ENCODE results near the gene SYCN.

Gene SYCN

DNA sequence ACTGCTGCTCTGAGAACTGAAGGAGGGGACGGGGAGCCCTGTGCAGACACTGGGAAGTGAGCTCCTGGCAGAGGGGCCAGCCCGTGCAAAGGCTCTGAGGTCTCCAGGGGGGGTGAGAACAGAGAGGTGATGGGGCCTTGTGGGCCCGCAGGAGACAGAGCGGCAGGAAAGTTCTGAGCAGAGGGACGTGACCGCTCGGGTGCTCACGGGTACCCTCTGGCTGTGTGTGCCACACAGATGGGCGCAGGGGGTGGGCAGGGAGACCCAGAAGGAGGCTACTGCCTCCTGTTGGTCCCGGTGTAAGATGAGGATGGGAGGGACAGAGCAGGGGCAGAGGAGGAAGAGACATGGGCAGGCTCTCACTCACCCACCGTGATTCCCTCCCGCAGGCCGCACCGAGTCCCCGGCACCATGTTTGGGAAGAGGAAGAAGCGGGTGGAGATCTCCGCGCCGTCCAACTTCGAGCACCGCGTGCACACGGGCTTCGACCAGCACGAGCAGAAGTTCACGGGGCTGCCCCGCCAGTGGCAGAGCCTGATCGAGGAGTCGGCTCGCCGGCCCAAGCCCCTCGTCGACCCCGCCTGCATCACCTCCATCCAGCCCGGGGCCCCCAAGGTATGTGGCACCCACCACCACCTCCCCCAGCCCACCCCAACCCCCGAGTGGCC is 34.8 kb downstream of the SYCN start:
- DNase-seq: no peak

- DNase-seq: no peak
Measured at GRCh38 chr19:39168258-39169142, 35.6 kb downstream of the SYCN start.

DNA sequence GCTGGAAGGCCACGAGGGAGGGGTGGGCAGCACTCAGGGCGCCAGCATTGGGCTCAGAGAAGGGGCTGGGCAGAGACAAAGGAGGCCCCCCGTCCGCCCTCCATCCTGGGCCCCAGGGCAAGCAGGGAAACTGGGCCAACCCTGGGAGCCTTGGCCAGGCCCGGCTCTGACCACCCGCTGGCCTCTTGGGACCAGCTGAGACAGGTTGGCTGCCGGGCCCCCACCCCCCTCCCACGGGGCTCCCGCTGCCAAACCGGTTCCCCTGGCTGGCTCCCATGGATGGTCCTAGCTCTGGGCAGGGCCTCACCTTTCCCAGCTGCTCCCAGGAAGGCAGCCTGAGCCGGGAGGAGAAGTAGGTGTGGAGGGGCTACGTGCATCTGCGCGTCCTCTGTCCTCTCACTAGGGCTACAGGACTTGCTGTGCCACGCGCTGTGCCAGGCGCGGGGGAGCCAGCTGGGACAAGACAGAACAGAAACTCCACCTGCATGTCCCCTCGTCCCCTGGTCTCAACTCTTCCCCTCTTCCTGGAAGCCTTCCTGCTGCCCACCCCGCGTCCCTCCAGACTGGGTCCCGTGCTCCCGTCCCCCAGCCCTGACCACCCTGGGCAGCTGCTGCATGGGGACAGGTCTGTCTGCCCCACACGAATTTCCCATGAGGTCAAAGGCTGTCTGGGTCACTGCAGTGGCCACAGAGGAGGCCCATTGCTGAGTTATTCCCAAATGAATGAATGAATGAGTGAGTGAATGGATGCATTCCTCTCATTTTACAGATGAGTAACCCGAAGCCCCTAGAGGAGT is 36.4 kb downstream of the SYCN start:
- no peak for DNase-seq

DNA sequence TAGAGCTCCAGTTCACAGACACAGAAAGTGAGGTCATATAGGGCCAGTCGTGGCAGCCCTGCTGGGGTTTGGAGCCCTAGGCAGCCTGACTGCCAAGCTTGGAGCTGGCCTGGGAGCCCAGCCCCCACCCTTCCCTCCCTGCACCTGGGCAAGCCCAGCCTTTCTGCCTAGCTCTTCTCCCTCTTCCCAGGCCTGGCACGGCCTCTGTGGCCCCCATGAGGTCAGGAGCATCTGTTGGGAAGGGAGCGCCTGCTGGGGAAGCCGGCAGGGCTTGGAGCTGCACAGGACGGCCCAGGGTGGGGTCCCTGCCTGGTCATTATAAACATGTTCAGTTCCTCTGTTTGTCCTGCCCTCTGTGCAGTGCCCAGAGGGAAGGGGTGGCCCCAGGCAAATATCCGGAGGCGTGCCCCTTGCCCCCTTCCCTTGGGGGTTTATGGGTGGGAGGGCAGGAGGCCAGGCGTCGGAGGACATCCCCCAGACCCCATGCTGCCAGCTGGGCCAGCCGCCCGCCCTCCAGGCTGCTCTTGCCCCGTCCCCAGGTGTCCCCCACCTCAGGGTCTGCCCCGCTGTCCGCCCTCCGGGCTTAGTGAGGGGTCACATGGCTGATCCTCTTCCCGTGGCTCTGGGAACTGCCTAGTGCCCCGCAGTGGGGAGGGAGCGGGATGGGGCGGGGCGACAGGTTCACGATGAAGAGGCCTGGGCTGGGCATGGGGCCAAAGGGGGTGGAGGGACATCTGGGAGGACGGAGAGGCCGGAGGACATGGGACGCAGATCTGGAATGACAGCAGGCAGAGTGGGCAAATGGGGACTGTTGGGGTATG is 37.3 kb downstream of the SYCN start:
- no peak for DNase-seq

- no peak for DNase-seq
Measured at GRCh38 chr19:39165857-39166256, 38.2 kb downstream of the SYCN start.

- no peak for DNase-seq
Measured at GRCh38 chr19:39164289-39164688, 39.8 kb downstream of the SYCN start.

DNA sequence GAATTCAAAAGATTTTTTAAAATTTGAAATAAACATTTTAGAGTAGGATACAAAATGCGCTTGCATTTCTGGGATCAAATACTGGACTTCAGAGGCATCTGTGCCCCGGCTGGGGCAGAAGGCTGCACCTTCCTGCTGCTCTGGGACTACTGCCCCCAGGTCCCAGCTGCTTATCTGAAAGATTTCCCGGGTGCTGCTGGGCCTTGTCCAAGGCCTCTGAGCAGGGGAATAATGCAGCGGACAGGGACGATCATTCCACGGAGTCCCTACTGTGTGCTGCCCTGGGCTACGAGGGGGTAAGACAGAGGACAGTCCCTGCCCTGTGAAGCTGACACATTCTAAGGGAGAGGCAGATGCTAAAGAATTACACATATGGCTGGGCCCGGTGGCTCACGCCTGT is 40.4 kb downstream of the SYCN start:
- no peak for DNase-seq

DNA sequence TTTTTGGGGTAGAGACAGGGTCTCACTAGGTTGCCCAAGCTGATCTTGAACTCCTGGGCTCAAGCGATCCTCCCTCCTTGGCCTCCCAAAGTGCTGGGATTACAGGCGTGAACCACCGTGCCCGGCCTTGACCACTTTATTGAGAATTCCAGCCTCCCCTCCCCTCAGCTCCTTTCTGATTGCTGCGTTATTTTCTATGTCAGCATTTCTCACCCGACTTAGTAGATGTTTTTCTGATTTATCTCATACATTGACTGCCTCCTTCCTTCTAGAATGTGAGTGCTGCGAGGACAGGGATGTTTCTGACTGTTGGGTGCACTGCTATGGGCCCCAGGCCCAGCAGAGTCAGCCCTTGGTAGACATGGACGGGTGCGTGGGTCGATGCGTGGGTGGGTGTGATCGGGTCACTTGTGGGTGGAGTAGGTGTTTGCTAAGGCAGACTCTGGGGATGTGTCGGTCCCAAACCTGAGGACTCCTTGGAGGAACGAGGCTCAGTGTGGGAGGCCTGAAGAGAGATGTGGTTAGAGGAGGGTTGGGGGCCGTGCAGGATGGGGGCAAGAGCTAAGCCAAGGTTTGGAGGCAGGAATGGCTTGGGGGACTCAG is 41.5 kb downstream of the SYCN start:
- DNase-seq: no peak

DNA sequence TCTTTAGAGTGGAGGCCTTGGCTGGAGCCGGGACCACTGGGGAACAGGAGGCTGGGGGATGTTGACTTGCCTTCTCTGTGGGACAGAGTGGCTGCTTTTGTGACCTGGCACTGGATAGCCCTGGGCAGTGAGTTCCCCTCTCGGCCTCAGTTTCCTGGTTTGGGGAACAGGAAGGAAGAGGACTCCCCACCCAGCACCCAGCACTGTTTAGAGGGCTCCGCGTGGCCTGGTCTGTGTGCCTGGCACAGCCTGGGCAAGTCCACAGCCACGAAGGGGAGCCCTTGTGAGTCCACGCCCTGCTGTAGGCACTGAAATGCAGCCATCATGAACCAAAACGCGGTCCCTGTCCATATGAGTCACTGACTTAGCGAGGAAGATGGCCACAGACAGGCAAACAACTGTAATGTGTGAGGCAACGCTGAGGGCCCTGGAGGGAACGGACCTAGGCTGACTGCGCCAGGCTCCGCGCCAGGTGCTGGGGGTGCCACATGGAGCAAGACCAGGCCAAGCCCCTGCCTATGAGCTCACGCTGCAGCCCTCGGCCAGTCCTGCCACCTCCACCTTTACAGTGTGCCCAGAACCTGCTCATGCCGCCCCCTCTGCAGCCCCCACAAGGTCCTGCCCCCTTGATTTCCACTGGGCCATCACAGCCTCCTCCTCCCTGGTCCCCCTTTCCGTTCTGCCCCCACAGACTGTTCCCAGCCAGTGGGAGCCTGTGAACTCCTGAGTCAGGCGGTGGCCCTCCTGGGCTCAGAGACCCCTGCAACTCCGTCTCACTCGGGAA is 43.0 kb downstream of the SYCN start:
- DNase-seq: no peak

GRCh38 chr19:39160523-39160861 is 43.6 kb downstream of the SYCN start:
- DNase-seq: no peak

DNA sequence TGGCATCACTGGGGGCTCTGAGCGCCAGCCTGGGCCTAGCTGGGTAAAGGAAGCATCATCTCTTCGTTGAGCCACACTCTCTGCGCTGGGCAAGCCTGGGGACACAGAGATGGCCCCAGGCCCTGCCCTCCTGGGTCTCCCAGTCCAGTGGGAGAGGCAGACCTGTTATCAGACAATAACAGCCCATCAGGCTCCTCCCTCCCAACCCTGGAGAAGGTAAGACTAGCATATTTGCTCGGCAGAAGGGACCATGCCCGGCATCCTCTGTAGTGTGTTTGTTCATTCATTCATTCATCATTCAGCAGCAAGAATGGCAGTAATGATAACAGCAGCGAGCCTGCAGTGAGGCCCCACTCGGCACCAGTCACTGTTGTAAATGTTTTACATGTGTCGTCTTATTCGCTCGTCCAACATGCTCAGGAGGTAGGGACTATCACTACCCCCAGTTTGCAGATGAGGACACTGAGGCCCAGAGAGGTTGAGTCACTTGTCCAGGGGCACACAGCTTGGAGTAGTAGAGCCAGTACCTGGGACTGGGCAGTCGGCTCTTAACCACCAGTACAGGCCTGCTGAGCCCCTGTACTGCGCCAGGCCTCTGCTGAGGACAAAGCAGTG is 45.3 kb downstream of the SYCN start:
- no peak for DNase-seq

DNA sequence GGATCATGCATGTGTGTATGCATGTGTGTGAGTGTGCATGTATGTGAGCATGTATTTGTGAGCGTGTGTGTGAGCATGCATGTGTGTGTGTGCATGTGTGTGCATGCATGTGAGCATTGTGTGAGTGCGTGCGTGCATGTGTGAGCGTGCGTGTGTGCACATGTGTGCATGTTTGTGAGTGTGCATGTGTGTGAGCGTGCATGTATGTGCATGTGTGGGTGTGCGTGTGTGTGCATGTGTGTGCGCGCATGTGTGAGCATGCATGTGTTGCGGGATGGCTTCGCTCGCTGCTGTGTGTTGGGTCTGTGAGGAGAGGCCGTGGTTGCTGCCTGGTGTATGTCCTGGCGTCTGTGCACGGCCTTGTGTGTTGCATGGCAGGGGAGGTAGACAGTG is 46.1 kb downstream of the SYCN start:
- no peak for DNase-seq

- no peak for DNase-seq
Measured at GRCh38 chr19:39157275-39157996, 46.6 kb downstream of the SYCN start.

DNA sequence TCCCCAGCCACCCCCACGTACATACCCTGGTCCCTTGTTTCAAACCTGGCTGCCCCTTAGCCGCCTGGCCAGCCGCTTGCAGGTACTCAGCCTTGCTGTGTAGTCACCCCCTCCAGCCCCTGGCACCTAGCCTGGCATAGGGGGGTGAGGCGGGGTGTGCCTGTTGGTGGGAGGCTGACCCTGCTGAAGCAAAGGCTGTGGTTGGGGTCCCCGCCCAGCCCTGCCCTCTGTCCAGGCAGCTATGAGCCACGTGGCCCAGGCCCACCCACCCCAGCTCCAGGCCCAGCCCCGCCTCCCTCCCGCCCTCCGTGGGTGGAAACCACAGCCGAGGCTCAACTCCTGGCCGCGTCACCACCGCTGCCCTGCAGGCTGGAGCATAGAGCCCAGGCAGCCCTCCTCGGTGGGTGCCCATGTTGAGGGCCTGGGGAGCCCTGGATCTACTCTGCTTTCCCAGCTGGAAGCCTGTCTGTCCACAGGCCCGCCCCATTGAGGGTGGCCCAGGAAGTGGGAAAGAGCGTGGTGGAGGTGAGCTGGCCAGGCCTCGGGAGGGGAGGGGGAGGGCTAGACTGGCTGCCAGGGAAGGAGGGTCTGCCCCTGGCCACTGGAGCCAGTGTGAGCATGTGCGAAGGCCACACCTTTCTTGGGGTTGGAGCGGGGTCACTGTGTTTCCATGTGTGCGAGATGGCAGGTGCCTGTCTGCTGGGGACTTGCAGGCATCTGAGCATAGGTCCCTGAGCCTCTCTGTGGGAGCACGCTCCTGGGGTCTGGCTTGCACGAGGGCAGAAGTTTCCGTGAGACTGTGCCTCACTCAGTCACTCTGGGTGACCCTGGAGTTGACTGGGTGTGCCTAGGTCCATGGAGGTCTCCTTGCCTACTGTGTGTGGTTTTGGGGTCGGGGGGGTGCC is 47.5 kb downstream of the SYCN start:
- no peak for DNase-seq

DNA sequence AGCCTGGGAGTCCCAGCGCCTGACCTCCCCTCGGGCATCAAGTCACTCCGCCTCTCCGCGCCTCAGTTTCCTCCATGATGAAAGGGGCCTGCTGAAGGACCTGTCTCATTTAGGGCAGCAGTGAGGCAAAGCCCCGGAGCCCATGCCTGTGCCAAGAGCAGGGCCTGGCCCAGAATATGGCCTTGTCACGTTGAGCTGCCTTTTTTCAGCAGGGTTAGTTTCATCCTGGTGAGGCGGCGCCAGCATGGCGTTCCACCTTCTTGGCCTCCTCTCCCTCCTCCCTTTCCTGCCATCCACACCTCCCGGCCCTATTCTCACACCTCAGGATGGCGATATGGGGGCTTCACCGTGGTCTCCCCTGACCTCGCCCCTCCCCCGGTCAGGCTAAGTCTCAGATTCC is 48.3 kb downstream of the SYCN start:
- DNase-seq: no peak

GRCh38 chr19:39155114-39155700 is 48.9 kb downstream of the SYCN start:
- no peak for DNase-seq

DNA sequence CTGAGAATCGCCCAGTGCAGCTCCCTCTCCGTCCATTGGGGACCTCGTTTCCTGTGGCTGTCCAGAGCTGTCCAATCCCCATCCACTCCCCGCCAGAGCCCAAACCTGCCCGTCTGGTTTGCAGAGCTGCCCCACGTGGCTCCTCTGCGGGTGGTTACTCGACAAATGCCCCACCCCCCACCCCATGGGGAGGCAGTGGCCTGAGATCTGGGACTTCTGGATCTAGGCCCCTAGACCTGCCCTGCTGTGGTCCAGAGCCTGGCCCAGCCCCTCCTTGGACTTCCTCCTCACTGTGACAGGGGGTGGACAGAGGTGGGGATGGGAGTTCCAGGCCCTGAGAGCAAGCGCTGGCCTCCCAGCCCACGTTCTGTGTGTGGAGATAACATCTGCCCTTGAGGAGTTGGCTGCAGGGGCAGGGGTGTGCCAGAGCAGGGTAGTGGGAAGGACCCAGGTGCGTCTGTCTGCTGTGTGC is 49.4 kb downstream of the SYCN start:
- DNase-seq: no peak

- no peak for DNase-seq
Measured at GRCh38 chr19:39154100-39154628, 49.9 kb downstream of the SYCN start.

All from T1000 (cell line).